HepG2 (cell line): ENCODE data around the gene SPTAN1. TPM values are rescaled to one million over a fixed set of nuclear protein-coding genes. Genes with fewer than 3 reads are reported as not detected.
A peak's percentile ranks its signal among the peaks of the same experiment; 100 is the strongest.

Experiments used
- ATAC-seq: fragments of 200-7000 bp; cut with Tn5 transposase; 3 replicates; pipeline ENCODE4 v1.9.1; 2020; ENCODE audit warnings: mild to moderate bottlenecking, moderate library complexity
- BruUV-seq: library from RNA; stranded (reverse); fragments of 400-500 nt; replicated peaks from 2 replicates; lab custom pipeline; 2021; lab: Mats Ljungman, UMichigan
- CTCF ChIA-PET: fragments of 300-600 bp; formaldehyde crosslinking; extraction: SDS; loops from one replicate; lab custom pipeline; 2021; ENCODE audit warnings: low total read pairs, inconsistent platforms, low intra/inter-chr PET ratio; lab: Yijun Ruan, JAX
- POLR2A ChIA-PET: fragments of 350-600 bp; sonication (Branson Sonifier 250); formaldehyde crosslinking; loops from one replicate; lab custom pipeline; 2020; ENCODE audit warnings: antibody characterized with exemption, inconsistent platforms; lab: Yijun Ruan, JAX
- DNase-seq: peaks from one replicate; pipeline ENCODE4 v3.0.0-alpha.2; 2015; ENCODE audit warnings: low spot score
- FAIRE-seq: peaks from 3 replicates; lab custom pipeline; 2011; peaks lifted over from hg19 to GRCh38; lab: Jason Lieb, UNC
- H2AFZ ChIP-seq: one replicate; pipeline ENCODE4 v1.6.1; 2011; ENCODE audit warnings: low read length, inconsistent platforms
- H3K27ac ChIP-seq: fragments of 300-600 bp; 3 replicates; pipeline ENCODE4 v1.8.0; 2011; ENCODE audit warnings: mixed run types, mild to moderate bottlenecking, mixed read lengths, low read length, inconsistent platforms; ENCODE audit not compliant: insufficient read depth; ENCODE audit errors: extremely low read length
- H3K27me3 ChIP-seq, 2 experiments: fragments of 200-600 bp in 1 of 2; 2 replicates in 1 of 2; 3 replicates in 1 of 2; pipeline versions ENCODE4 v1.6.0 to v1.8.0; 2011; ENCODE audit warnings: low read length in 2 of 2, mild to moderate bottlenecking in 2 of 2, moderate library complexity in 2 of 2, inconsistent platforms in 1 of 2; ENCODE audit not compliant: insufficient read depth in 2 of 2, control insufficient read depth in 1 of 2
- H3K36me3 ChIP-seq, 2 experiments: fragments of 200-600 bp in 1 of 2; replicated peaks in 1 of 2; 2 replicates in 1 of 2; 3 replicates in 1 of 2; pipeline versions ENCODE4 v1.5.1 to v1.8.0; 2011; ENCODE audit warnings: low read length in 2 of 2, inconsistent platforms in 1 of 2; ENCODE audit not compliant: insufficient read depth in 2 of 2, control insufficient read depth in 1 of 2
- H3K4me1 ChIP-seq: 2 replicates; pipeline ENCODE4 v1.5.1; 2012; ENCODE audit warnings: low read length, inconsistent platforms; ENCODE audit not compliant: insufficient read depth
- H3K4me2 ChIP-seq: 2 replicates; pipeline ENCODE4 v1.6.0; 2011; ENCODE audit warnings: low read depth, low read length, inconsistent platforms
- H3K4me3 ChIP-seq, 3 experiments: fragments of 200-600 bp in 1 of 3; sonication (generic), shearing (Covaris generic) in 1 of 3; replicated peaks in 1 of 3; 2 replicates each; pipeline ENCODE4 v1.5.1; 2011 to 2016; ENCODE audit warnings: low read length in 3 of 3, inconsistent platforms in 2 of 3, low read depth in 2 of 3, mild to moderate bottlenecking in 2 of 3, control low read depth in 1 of 3, mixed read lengths in 1 of 3; ENCODE audit not compliant: insufficient read depth in 1 of 3
- H3K79me2 ChIP-seq: one replicate; pipeline ENCODE4 v1.6.1; 2011; ENCODE audit warnings: low read length, inconsistent platforms; ENCODE audit not compliant: insufficient read depth
- H3K9ac ChIP-seq: 2 replicates; pipeline ENCODE4 v1.6.0; 2011; ENCODE audit warnings: mild to moderate bottlenecking, low read depth, low read length, inconsistent platforms; ENCODE audit not compliant: insufficient read depth
- H3K9me3 ChIP-seq: 2 replicates; pipeline ENCODE4 v1.5.1; 2012; ENCODE audit warnings: mild to moderate bottlenecking, low read length
- H4K20me1 ChIP-seq: 2 replicates; pipeline ENCODE4 v1.6.0; 2011; ENCODE audit warnings: inconsistent platforms, mild to moderate bottlenecking, low read length, moderate library complexity; ENCODE audit not compliant: insufficient read depth
- DMAP1 ChIP-seq: IDR thresholded peaks from 2 replicates; pipeline ENCODE4 v1.6.1; 2016
- PRPF4 ChIP-seq: fragments of 200-400 bp; formaldehyde crosslinking; IDR thresholded peaks from 2 replicates; pipeline ENCODE4 v1.6.1; 2016; ENCODE audit warnings: low read length, low read depth; ENCODE audit not compliant: poor library complexity, severe bottlenecking
- ZNF230 ChIP-seq: sonication (generic); formaldehyde crosslinking; IDR thresholded peaks from 2 replicates; pipeline ENCODE4 v1.4.0; 2020; ENCODE audit warnings: mild to moderate bottlenecking, missing genetic modification reagents
- WGBS: methylation state at CpG from one replicate; pipeline ENCODE4 v1.1.6; 2017; ENCODE audit warnings: low lambda C conversion rate; 5-methylcytosine and 5-hydroxymethylcytosine counted together
- in situ Hi-C: cut with HindIII; loops from 2 replicates; pipeline ENCODE4 v1.10.0; 2017; ENCODE audit warnings: low pct_unique_long_range_greater_than_20kb; ENCODE audit not compliant: extremely low pct_ligation_motif_present
- intact Hi-C: fragments of 100-400 bp; cut with micrococcal nuclease; formaldehyde crosslinking; loops from one replicate; pipeline ENCODE4 v1.10.0; 2022; ENCODE audit not compliant: unreplicated experiment
- polyA plus RNA-seq, 8 experiments: library from polyadenylated mRNA; depleted of rRNA in 3 of 8; stranded (reverse) in 7 of 8; unstranded in 1 of 8; fragments of >200 nt; fragmentation: Illumina TruSeq in 4 of 8; extraction: Trizol in 4 of 8; gene quantifications; 2 replicates each; pipeline versions ENCODE4 v1.2.1 to v1.2.3, GENCODE V29; 2011 to 2016; ENCODE audit warnings: low read depth in 4 of 8, missing spikeins in 1 of 8, mixed read lengths in 1 of 8; ENCODE audit not compliant: insufficient read depth in 1 of 8
- total RNA-seq, 5 experiments: library from RNA; depleted of rRNA; stranded (reverse); fragments of >200 nt; fragmentation: Illumina TruSeq; extraction: Trizol; gene quantifications; 2 replicates each; pipeline ENCODE4 v1.2.3, GENCODE V29; 2016; ENCODE audit warnings: low read depth in 1 of 5
- TF ChIP-seq, protein P1 (sequence below): sonication (generic); formaldehyde crosslinking; IDR thresholded peaks from 2 replicates; pipeline ENCODE4 v1.4.0; 2020; ENCODE audit warnings: missing genetic modification reagents, borderline replicate concordance
- TF ChIP-seq, protein P2 (sequence below), 2 experiments: sonication (generic) in 1 of 2; formaldehyde crosslinking in 1 of 2; IDR thresholded peaks; 2 replicates each; pipeline versions ENCODE4 v1.4.0 to v1.6.1; 2016 to 2020; ENCODE audit warnings: borderline replicate concordance in 1 of 2, low read depth in 1 of 2, mild to moderate bottlenecking in 1 of 2, missing genetic modification reagents in 1 of 2

SPTAN1 gene
- total and polyA plus RNA-seq, 2 of the 13 experiments (the other 11 are each of a cell fraction or from before 2014, with no cell fraction given), result 106 to 111 TPM

DNA sequence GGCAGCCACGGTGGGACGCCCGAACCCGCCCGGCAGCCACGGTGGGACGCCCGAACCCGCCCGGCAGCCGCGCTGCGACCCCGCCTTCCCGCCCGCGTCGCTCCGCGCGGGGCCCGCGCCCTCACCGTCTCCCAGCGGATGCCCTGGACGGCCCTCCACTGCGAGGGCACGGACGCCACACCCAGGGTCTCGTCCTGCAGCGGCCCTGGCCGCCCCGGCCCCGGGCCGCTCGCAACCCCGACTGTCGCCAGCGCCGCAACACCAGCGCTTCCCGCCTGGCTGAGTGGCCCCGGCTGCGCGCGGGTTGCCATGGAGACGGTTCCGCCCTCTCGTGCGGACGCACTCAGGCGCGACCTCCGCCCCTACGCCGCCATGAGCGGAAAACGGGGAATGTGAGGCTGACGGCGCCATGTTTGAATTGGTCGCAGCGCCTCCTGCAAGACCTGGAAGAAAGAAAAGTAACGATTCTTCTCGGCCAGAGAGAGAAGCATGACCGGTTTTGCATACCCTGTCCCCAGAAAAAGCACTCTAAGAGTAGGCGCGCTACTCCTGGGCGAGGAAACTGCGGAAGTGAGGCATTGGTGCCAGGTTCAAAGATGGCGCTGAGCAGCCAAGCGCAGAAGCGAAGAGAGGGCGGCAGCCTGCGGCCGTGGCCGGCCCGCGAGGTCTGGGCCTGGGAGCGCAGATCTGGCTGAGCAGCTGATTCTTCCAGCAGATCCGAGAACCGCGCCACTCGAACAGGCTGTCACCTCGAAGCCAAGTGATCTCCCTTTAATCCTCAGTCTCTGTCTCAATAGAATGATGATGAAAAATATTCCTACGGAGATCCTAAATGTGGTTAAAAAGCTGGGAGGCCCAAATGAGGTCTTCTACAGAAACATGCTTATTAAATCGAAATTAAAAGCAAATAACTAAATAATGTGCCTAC lies 104.3 kb downstream of the SPTAN1 start, which contains the start of gene DYNC2I2 (continued):
- TF ChIP-seq, protein P1, sequence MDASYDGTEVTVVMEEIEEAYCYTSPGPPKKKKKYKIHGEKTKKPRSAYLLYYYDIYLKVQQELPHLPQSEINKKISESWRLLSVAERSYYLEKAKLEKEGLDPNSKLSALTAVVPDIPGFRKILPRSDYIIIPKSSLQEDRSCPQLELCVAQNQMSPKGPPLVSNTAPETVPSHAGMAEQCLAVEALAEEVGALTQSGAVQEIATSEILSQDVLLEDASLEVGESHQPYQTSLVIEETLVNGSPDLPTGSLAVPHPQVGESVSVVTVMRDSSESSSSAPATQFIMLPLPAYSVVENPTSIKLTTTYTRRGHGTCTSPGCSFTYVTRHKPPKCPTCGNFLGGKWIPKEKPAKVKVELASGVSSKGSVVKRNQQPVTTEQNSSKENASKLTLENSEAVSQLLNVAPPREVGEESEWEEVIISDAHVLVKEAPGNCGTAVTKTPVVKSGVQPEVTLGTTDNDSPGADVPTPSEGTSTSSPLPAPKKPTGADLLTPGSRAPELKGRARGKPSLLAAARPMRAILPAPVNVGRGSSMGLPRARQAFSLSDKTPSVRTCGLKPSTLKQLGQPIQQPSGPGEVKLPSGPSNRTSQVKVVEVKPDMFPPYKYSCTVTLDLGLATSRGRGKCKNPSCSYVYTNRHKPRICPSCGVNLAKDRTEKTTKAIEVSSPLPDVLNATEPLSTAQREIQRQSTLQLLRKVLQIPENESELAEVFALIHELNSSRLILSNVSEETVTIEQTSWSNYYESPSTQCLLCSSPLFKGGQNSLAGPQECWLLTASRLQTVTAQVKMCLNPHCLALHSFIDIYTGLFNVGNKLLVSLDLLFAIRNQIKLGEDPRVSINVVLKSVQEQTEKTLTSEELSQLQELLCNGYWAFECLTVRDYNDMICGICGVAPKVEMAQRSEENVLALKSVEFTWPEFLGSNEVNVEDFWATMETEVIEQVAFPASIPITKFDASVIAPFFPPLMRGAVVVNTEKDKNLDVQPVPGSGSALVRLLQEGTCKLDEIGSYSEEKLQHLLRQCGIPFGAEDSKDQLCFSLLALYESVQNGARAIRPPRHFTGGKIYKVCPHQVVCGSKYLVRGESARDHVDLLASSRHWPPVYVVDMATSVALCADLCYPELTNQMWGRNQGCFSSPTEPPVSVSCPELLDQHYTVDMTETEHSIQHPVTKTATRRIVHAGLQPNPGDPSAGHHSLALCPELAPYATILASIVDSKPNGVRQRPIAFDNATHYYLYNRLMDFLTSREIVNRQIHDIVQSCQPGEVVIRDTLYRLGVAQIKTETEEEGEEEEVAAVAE, result peak; percentile 88
- TF ChIP-seq DMAP1 (CRISPR knock-in tag), result peak; percentile 97
- TF ChIP-seq, all 625 proteins: peak for 330

DNA sequence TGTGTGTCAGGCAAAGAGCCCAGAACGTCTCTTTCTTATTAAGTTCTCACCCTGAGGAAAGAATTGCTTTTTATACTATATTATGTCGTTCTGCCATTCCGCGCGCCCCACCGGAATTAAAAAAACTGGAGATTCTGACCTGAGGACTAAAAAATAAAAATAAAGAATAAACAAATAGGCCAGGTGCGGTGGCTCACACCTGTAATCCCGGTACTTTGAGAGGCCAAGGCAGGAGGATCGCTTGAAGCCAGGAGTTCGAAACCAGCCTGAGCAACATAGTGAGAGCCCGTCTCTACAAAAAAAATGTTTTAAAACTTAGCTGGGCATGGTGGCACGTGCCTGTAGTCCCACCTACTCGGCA lies 104.9 kb downstream of the SPTAN1 start:
- intact Hi-C loops, result no loop called here
- peak overlapping the region in 2 of 3 experiments; percentile 73 to 84; a peak in 3 of 6 replicates for H3K4me3 ChIP-seq
- H3K4me1 ChIP-seq, result peaks cover 5% of the 10 kb centered on the region; the same call in 1 of the 2 replicates
- TF ChIP-seq PRPF4 (peak; percentile 89), ZNF230 (0 out of 2 replicates have a peak, but pooled peaks have one; percentile 0)
- TF ChIP-seq, protein P2, sequence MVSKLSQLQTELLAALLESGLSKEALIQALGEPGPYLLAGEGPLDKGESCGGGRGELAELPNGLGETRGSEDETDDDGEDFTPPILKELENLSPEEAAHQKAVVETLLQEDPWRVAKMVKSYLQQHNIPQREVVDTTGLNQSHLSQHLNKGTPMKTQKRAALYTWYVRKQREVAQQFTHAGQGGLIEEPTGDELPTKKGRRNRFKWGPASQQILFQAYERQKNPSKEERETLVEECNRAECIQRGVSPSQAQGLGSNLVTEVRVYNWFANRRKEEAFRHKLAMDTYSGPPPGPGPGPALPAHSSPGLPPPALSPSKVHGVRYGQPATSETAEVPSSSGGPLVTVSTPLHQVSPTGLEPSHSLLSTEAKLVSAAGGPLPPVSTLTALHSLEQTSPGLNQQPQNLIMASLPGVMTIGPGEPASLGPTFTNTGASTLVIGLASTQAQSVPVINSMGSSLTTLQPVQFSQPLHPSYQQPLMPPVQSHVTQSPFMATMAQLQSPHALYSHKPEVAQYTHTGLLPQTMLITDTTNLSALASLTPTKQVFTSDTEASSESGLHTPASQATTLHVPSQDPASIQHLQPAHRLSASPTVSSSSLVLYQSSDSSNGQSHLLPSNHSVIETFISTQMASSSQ (IDR thresholded peaks at IDR 0.05; ENCODE audit: low read depth), result no peak
- TF ChIP-seq, protein P2 (CRISPR knock-in tag; IDR thresholded peaks at IDR 0.05; ENCODE audit: borderline replicate concordance), result no peak
- in situ Hi-C loops, result no loop called here
- no peaks in the 10 kb centered on the region for H4K20me1 ChIP-seq
- H3K27me3 ChIP-seq, result no peaks in the 10 kb centered on the region
- no peaks in the 10 kb centered on the region for H3K79me2 ChIP-seq
- peak overlapping the region; percentile 100 for H3K27ac ChIP-seq
- WGBS, result 95% methylated on average over 13 of the region's 13 CpGs
- peak overlapping the region; percentile 100 for H3K9ac ChIP-seq
- ChIA-PET POLR2A (interaction anchor here (1.0 to 1.6 kb wide), 6 partner anchors 22 to 67 kb away, joined by 3 to 11 read pairs (median 4); partner anchors contain the start of genes SET and ZDHHC12), CTCF (no interaction called here)
- FAIRE-seq (no peak), DNase-seq (no peak), ATAC-seq (no peak)
- no TSS peak for BruUV-seq
- no peaks in the 10 kb centered on the region for H3K36me3 ChIP-seq
- H3K9me3 ChIP-seq, result no peaks in the 10 kb centered on the region
- peak overlapping the region; percentile 98 for H3K4me2 ChIP-seq
- H2AFZ ChIP-seq, result peak overlapping the region; percentile 97
